DND-41 (cell line): ENCODE results near the gene OR6S1.

Experiments
- CTCF ChIP-seq: IDR thresholded peaks from 2 replicates; pipeline ENCODE4 v1.5.1; 2012; ENCODE audit warnings: borderline replicate concordance, low read length, moderate library complexity, mild to moderate bottlenecking; ENCODE audit not compliant: poor library complexity, severe bottlenecking; ENCODE audit errors: extremely low read depth
- EZH2 ChIP-seq: IDR thresholded peaks from 3 replicates; pipeline ENCODE4 v1.6.1; 2012; ENCODE audit warnings: borderline replicate concordance, low read depth, mild to moderate bottlenecking, moderate library complexity, low read length, inconsistent platforms; ENCODE audit not compliant: severe bottlenecking

GRCh38 chr14:20684662-20685456, 43.4 kb upstream of the OR6S1 start:
- no peak for TF ChIP-seq CTCF
- no peak for TF ChIP-seq EZH2
